ENCODE results near the gene CDC16.
"Not testable (repeated sequence)": the region's sequence is repeated elsewhere in the genome, so short reads cannot be mapped to it uniquely, and the experiment has no call there.

Gene CDC16

GRCh38 chr13:114228176-114228575, 6.5 kb upstream of the CDC16 start:
- DNase-seq (ENCODE audit: low spot score): no peak

DNA sequence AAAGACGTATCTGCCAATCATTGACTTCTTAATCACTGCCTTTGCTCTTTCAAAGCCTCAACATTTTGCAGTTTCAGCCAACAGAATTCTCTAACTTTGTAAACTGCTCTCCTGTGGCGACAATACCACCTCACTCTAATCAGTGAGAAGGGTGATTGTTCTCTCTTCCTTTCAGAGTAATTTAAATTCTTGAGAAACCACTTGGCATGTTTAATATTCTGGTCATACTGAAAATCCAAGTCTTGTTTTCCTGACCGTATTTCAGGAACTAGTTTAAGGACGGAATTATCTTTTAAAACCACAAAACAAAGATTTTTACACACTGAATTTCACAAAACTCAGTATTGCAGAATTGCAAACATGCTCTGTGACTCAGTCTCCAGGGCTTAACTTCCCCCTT, 5.2 kb upstream of the CDC16 start:
- DNase-seq (ENCODE audit: low spot score): no peak

DNA sequence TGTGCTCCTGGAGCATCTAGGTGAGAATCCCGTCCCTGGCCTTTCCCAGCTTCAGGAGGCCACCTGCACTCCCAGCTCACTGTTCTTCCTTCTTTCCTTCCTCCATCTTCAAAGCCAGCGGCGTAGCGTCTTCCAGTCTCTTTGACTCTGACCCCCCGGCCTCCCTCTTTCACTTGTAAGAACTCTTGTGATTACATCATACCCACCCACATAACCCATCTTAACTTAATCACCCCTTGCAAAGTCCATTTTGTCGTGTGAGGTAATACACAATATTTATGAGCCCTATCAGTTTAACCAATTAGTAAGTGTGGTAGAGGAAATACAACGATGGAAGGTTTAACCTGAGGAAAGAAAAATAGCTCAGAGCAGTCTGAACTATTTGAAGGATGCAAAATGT, 4.6 kb upstream of the CDC16 start:
- DNase-seq (ENCODE audit: low spot score): no peak

- no peak for DNase-seq (ENCODE audit: low spot score)
These were observed 4.1 kb upstream of the CDC16 start for GRCh38 chr13:114230575-114230974.

DNA sequence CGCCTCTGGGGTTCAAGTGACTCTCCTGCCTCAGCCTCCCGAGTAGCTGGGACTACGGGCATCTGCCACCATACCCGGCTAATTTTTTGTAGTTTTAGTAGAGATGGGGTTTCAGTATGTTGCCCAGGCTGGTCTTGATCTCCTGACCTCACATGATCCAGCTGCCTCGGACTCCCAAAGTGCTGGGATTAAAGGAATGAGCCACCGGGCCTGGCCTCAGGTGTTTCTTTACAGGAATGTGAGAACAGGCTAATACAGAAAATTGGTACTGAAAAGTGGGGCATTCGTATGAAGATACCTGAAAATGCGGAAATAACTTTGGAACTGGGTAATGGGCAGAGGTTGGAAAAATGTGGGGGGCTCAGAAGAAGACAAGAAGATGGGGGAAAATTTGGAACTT, 2.8 kb upstream of the CDC16 start:
- DNase-seq (ENCODE audit: low spot score): no peak

DNA sequence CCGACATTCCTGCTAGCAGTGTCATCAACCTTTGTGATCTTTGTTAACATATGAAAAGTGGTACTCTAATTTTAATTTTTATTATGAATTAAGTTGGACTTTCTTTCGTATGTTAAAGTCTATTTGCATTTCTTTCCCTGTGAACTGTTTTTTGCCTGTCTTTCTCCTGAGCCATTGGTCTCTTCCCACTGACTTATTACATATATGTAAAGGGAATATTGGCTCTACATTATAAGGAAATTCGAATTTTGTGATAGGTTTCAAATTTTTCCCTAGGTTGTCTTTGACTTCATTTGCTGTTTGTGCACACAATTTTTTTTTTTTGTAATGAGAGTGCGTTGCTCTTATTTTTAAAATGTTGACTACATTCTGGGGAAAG, 442 bp upstream of the CDC16 start:
- no peak for DNase-seq (ENCODE audit: low spot score)

GRCh38 chr13:114235697-114236096, 1.0 kb downstream of the CDC16 start:
- peak; percentile 15 for DNase-seq (ENCODE audit: low spot score)

DNA sequence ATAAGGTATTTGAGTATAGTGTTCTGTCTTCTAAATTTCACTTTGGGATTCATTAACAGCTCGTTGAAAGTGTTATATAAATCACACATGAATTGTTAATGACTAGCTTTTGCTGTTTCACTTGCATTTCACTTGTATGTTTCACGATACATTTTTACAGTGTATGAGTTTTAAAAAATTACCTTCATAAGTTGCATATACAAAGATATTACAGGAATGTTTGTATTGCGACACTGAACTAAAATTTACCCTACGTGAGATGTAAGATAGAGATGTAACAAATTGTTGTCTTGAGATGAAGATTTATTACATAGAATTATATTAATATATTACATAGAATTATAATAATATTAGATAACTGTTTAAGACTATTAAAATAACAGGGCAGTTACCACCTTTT, 1.5 kb downstream of the CDC16 start:
- no peak for DNase-seq (ENCODE audit: low spot score)

- DNase-seq (ENCODE audit: low spot score): no peak
These were observed 2.9 kb downstream of the CDC16 start for GRCh38 chr13:114237415-114238112.

DNA sequence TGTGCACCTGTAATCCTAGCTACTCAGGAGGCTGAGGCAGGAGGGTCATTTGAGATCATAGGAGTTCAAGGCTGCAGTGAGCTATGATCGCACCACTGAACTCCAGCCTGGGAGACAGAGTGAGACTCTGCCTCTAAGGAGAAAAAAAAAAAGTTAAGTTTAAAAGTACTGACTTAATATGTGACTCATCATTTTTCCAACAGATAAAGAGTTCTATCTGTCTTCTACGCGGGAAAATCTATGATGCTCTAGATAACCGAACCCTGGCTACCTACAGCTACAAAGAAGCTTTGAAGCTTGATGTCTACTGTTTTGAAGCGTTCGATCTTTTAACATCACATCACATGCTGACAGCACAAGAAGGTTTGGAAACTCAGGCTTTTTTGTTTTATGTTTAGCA, 7.2 kb downstream of the CDC16 start:
- DNase-seq (ENCODE audit: low spot score): no peak

DNA sequence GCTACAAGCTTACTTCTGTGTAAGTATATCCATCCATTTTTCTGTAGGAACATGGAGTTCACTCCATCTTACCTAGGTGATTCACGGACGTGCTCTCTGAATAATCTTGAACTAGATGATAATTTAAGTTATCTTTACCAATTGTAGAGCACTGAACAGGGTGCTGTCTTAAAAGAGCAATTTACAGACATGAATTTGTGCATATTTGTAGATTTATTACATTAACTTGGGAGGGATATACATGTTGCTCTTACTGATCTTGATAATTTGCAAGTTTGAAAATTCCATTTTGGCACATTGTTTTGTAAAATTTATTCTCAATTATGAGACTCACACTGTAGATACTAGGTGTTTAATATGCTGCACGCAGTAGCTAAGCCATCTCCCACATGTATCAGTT, 9.3 kb downstream of the CDC16 start:
- no peak for DNase-seq (ENCODE audit: low spot score)

- DNase-seq (ENCODE audit: low spot score): no peak
These were observed 9.9 kb downstream of the CDC16 start for GRCh38 chr13:114244637-114245036.

DNA sequence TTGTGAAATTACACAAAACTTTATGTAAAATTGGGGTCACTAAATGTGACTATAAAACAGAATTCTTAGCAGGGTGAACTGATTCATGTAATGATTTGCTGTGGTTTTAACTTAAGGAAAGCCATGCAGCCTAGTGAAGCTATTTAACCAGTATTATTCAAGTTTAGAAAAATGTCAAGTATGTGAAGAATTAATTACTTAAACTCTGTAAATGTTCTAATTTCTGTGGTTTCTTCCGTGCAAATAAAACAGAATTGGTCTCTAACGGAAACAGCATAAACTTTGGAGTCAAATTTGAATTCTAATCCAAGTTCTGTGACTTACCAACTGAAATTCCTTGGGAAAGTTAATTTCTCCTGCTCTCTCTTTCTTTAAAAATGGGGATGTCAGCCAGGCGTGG, 13.3 kb downstream of the CDC16 start:
- no peak for DNase-seq (ENCODE audit: low spot score)

- DNase-seq (ENCODE audit: low spot score): no peak
These were observed 14.4 kb downstream of the CDC16 start for GRCh38 chr13:114249077-114249476.

DNA sequence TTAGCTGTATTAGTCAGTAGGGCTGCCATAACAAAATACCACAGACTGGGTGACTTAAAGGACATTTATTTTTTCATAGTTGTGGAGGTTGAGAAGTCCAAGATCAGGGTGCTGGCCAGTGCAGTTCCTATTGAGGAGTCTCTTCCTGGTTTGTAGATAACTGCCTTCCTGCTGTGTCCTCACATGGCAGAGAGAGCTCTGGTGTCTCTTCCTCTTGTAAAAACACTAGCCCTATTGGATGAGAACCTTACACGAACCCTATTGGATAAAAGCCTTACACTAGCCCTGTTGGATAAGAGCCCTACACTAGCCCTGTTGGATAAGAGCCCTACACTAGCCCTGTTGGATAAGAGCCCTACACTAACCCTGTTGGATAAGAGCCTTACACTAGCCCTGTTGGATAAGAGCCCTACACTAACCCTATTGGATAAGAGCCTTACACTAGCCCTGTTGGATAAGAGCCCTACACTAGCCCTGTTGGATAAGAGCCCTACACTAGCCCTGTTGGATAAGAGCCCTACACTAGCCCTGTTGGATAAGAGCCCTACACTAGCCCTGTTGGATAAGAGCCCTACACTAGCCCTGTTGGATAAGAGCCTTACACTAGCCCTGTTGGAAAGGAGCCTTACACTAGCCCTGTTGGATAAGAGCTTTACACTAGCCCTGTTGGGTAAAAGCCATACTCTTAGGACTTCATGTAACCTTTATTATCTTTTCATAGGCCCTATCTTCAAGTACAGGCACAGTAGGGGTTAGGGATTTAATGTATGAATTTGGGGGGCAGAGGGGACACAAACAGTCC, 17.1 kb downstream of the CDC16 start:
- not testable (repeated sequence) for DNase-seq (ENCODE audit: low spot score)

DNA sequence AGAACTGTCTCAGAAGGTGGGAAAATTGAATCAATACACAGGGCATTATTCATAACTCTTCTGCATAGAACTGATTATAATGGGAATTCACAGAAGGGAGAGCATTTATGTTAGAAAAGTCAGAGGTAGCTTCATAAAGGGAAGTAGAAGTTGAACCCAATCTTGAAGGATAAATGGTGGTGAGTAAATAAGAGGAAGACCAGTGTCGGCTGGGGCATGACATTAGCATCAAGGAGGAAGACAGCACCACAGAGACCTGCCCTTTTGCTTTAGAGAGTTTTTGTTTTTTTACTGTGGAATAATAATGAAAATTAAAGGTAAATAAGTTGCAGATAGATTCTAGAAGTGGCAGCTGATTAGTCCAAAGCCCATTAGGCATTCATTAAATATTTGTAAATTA, 21.9 kb downstream of the CDC16 start:
- no peak for DNase-seq (ENCODE audit: low spot score)

- DNase-seq (ENCODE audit: low spot score): no peak
These were observed 22.3 kb downstream of the CDC16 start for GRCh38 chr13:114257014-114257413.

GRCh38 chr13:114258589-114258988, 23.9 kb downstream of the CDC16 start:
- DNase-seq (ENCODE audit: low spot score): no peak

GRCh38 chr13:114259374-114259773, 24.7 kb downstream of the CDC16 start:
- no peak for DNase-seq (ENCODE audit: low spot score)

DNA sequence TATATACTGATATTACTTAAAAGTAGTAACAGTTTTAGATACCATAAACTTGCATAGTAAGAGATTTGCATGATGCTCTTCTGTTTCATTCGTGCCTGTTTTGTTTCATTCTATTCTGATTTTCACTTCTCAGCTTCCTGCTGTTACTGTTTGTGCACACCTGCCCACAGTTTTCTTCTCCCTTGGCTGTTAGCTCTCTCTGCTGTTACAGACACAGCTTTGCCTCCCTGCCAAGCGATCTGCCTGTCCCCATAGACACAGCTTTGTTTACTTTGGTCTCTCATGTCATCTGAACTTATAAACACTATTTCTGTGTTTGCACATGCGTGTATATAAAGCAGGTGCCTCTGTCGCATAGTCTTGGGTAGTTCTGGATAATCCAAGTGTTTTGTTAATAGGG, 25.3 kb downstream of the CDC16 start:
- DNase-seq (ENCODE audit: low spot score): no peak

- no peak for DNase-seq (ENCODE audit: low spot score)
These were observed 26.1 kb downstream of the CDC16 start for GRCh38 chr13:114260814-114261213.

DNA sequence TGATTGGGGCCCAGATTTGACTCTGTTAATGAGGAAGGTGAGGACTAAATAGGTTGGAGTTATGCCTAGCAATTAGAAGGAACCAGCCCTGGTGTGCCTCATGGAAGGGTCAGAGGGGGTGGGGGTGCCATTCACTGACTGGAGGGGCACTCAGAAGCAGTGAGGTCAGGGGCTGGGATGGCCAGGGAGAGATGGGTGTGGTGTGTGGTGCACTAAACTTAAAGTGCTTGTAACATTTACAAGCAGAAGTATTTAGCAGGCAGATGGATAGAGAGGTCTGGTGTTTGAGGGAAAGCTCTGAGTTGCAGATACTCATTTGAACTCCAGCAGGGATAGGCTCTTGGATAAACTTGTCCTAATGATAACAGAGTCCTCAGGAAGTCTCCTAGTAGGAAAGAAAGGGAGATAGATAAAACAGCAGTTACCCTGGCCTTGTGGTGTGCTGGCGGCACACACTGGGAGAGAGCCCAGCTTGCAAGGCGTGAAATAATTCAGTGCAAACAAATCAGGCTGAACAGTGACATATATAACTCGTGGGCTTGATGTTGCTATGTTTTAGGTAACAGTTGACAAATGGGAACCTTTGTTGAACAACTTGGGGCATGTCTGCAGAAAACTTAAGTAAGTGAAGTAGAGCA, 26.8 kb downstream of the CDC16 start:
- DNase-seq (ENCODE audit: low spot score): no peak

- DNase-seq (ENCODE audit: low spot score): no peak
These were observed 28.9 kb downstream of the CDC16 start for GRCh38 chr13:114263578-114263977.
